Testis (tissue), 3 donors: ENCODE data around the gene CIB1. TPM values are rescaled to one million over a fixed set of nuclear protein-coding genes. Genes with fewer than 3 reads are reported as not detected.

Experiments
- DNase-seq: peaks from one replicate; pipeline ENCODE4 v3.0.0-alpha.2; 2019
- H3K27ac ChIP-seq, 2 donors: fragments of 200-600 bp; sonication (generic); one replicate each; pipeline ENCODE4 v1.5.1; 2019
- H3K27me3 ChIP-seq: fragments of 200-600 bp; sonication (generic); one replicate; pipeline ENCODE4 v1.5.1; 2019
- H3K36me3 ChIP-seq: fragments of 200-600 bp; sonication (generic); one replicate; pipeline ENCODE4 v1.5.1; 2017; ENCODE audit warnings: low read depth; ENCODE audit errors: missing control alignments
- H3K4me1 ChIP-seq: fragments of 200-600 bp; sonication (generic); one replicate; pipeline ENCODE4 v1.5.1; 2019
- H3K4me3 ChIP-seq, 2 donors: fragments of 200-600 bp; sonication (generic); one replicate each; pipeline ENCODE4 v1.5.1; 2017 to 2019
- H3K9me3 ChIP-seq: fragments of 200-600 bp; sonication (generic); one replicate; pipeline ENCODE4 v1.5.1; 2017
- POLR2A ChIP-seq: fragments of 450-650 bp; IDR thresholded peaks from one replicate; pipeline ENCODE4 v1.6.1; 2017; ENCODE audit warnings: antibody characterized with exemption, mild to moderate bottlenecking, moderate library complexity
- WGBS, 2 donors: methylation state at CpG; one replicate each; pipeline ENCODE4 v1.1.5; 2018; 5-methylcytosine and 5-hydroxymethylcytosine counted together
- intact Hi-C: fragments of 100-400 bp; cut with DNase I; formaldehyde crosslinking; loops from one replicate; pipeline ENCODE4 v1.15.1; 2023; ENCODE audit warnings: low total_unique reads
- polyA plus RNA-seq: library from polyadenylated mRNA; stranded (reverse); fragments of 350-450 nt; fragmentation: Illumina TruSeq; extraction: RNeasy Lipid Tissue Mini Kit (QIAGEN cat#74804); gene quantifications from one replicate; pipeline ENCODE4 v1.2.3, GENCODE V29; 2014; ENCODE audit warnings: low read depth, low replicate concordance; ENCODE audit not compliant: insufficient read depth
- total RNA-seq, 2 donors: library from RNA; depleted of rRNA; stranded (reverse); fragments of >200 nt; gene quantifications; one replicate each; pipeline ENCODE4 v1.2.3, GENCODE V29; 2016
- TF ChIP-seq, protein P1 (sequence below), 3 experiments: fragments of 450-650 bp in 2 of 3; fragments of 200-600 bp in 1 of 3; sonication (generic) in 1 of 3; IDR thresholded peaks; one replicate each; pipeline ENCODE4 v1.5.1; 2016 to 2019; ENCODE audit warnings: antibody characterized with exemption in 3 of 3, mild to moderate bottlenecking in 2 of 3, moderate library complexity in 1 of 3

The CIB1 gene
- total and polyA plus RNA-seq, 3 donors from 2014 or later, result 50.8 to 138 (median 78.0) TPM

DNA sequence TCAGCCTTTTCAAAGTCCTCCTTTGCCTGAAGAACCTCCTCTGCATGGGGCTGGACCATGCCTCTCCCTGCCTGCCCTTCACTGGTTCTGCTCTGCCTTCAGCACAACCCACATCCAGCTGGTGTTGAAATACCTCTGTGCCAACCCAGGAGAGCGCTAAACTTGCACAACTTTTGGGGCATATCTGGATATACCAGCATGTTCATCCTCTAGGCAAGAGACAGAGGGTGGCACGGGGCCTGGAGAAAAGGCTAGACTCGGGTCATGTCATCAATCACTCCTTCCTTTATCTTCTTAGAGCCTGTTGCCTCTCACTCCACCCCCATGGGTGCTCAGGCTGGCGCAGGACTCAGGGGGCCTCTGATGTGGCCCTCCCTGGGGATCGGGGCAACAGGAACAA is 27.9 kb downstream of the CIB1 start:
- TF ChIP-seq, protein P1, sequence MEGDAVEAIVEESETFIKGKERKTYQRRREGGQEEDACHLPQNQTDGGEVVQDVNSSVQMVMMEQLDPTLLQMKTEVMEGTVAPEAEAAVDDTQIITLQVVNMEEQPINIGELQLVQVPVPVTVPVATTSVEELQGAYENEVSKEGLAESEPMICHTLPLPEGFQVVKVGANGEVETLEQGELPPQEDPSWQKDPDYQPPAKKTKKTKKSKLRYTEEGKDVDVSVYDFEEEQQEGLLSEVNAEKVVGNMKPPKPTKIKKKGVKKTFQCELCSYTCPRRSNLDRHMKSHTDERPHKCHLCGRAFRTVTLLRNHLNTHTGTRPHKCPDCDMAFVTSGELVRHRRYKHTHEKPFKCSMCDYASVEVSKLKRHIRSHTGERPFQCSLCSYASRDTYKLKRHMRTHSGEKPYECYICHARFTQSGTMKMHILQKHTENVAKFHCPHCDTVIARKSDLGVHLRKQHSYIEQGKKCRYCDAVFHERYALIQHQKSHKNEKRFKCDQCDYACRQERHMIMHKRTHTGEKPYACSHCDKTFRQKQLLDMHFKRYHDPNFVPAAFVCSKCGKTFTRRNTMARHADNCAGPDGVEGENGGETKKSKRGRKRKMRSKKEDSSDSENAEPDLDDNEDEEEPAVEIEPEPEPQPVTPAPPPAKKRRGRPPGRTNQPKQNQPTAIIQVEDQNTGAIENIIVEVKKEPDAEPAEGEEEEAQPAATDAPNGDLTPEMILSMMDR (IDR thresholded peaks at IDR 0.05), result no peak
- no peak for TF ChIP-seq POLR2A
- WGBS, 2 donors, result 89 to 90% methylated on average over 5 of the region's 5 CpGs
- no peaks in the 10 kb centered on the region for H3K36me3 ChIP-seq
- no peak for DNase-seq
- peaks cover 27% of the 10 kb centered on the region for H3K4me1 ChIP-seq
- no peak overlapping the region for H3K4me3 ChIP-seq
- no peak overlapping the region for H3K27ac ChIP-seq
- H3K27me3 ChIP-seq, result no peaks in the 10 kb centered on the region
- H3K9me3 ChIP-seq, result no peaks in the 10 kb centered on the region
- intact Hi-C loops, result no loop called here

- Histone ChIP-seq H3K9me3 (no peaks in the 10 kb centered on the region), H3K4me1 (peaks cover 31% of the 10 kb centered on the region), H3K27me3 (no peaks in the 10 kb centered on the region), H3K4me3 (no peak overlapping the region), H3K27ac (no peak overlapping the region), H3K36me3 (no peaks in the 10 kb centered on the region)
- WGBS, 2 donors, result 81 to 83% methylated on average over 10 of the region's 10 CpGs
- DNase-seq, result no peak
- intact Hi-C loops, result no loop called here
- TF ChIP-seq, protein P1 (IDR thresholded peaks at IDR 0.05), result no peak
- TF ChIP-seq POLR2A, result no peak
Measured at GRCh38 chr15:90205050-90205848, 28.5 kb downstream of the CIB1 start.

- no peaks in the 10 kb centered on the region for H3K27me3 ChIP-seq
- intact Hi-C loops, result no loop called here
- WGBS, 2 donors, result 50 to 76% methylated on average over 8 of the region's 8 CpGs
- TF ChIP-seq, protein P1 (IDR thresholded peaks at IDR 0.05), result no peak
- no peak for TF ChIP-seq POLR2A
- no peaks in the 10 kb centered on the region for H3K36me3 ChIP-seq
- no peak for DNase-seq
- no peak overlapping the region for H3K27ac ChIP-seq
- no peaks in the 10 kb centered on the region for H3K9me3 ChIP-seq
- H3K4me1 ChIP-seq, result peaks cover 31% of the 10 kb centered on the region
- no peak overlapping the region for H3K4me3 ChIP-seq
Measured at GRCh38 chr15:90203922-90204321, 29.8 kb downstream of the CIB1 start.

DNA sequence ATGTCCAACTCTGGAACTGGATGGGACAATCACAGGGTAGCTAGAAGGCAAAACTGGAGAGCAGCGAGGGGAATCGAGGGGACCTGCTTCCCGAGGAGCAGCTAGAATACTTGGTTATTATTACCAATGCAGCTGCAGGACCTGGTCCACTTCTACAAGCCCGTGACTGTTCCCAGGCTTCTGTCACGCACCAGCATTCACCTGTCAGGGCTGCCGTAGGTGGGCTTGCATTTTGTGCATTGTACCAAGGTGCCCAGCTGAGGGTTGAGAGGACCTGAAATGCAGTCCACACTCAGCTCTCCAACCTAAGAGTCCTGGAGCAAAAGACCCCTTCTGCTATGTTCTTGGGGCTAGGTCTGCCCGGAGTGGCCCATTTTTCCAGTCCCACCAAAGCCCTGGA is 30.3 kb downstream of the CIB1 start:
- no peak for DNase-seq
- 94 to 96% methylated on average over 7 of the region's 7 CpGs for WGBS, 2 donors
- Histone ChIP-seq H3K4me1 (peaks cover 31% of the 10 kb centered on the region), H3K27ac (no peak overlapping the region), H3K36me3 (no peaks in the 10 kb centered on the region), H3K27me3 (no peaks in the 10 kb centered on the region), H3K4me3 (no peak overlapping the region), H3K9me3 (no peaks in the 10 kb centered on the region)
- intact Hi-C loops, result no loop called here
- TF ChIP-seq, protein P1 (IDR thresholded peaks at IDR 0.05), result no peak
- no peak for TF ChIP-seq POLR2A

DNA sequence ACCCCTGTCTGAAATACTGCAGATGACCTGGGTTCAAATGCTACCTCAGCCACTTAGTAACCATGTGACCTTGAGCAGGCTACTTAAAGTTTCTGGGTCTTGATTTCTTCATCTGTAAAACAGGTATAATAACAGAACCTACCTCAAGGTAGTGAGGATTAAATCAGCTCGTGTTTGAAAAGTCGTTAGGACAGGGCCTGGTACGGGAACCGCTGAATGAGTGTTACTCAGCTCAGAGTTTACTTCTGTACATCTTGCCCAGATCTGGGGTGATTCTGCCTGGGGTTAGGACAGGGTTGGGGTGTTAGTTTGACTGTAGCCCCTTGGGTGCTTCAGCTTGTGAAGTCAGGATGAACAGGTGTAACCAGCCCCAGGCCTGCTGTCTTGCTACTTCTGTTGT is 30.8 kb downstream of the CIB1 start:
- H3K27me3 ChIP-seq, result no peaks in the 10 kb centered on the region
- intact Hi-C loops, result no loop called here
- WGBS, 2 donors, result 79 to 85% methylated on average over 4 of the region's 4 CpGs
- no peak for DNase-seq
- no peaks in the 10 kb centered on the region for H3K9me3 ChIP-seq
- H3K4me1 ChIP-seq, result peaks cover 31% of the 10 kb centered on the region
- H3K4me3 ChIP-seq, result no peak overlapping the region
- no peaks in the 10 kb centered on the region for H3K36me3 ChIP-seq
- no peak overlapping the region for H3K27ac ChIP-seq
- no peak for TF ChIP-seq POLR2A
- TF ChIP-seq, protein P1 (IDR thresholded peaks at IDR 0.05), result no peak
